Chondrocyte (in vitro differentiated cells): Measurements from ENCODE around the gene ERFE. TPM values are rescaled to one million over a fixed set of nuclear protein-coding genes. Genes with fewer than 3 reads are reported as not detected.
A peak's percentile ranks its signal among the peaks of the same experiment; 100 is the strongest.

Experiments used
- DNase-seq: peaks from one replicate; pipeline ENCODE4 v3.0.0; 2021; ENCODE audit warnings: mixed read lengths, low spot score
- H3K27ac Mint-ChIP-seq: one replicate; pipeline ENCODE4 v1.8.0; 2021; ENCODE audit warnings: mild to moderate bottlenecking, moderate library complexity, mixed read lengths; ENCODE audit not compliant: unreplicated experiment
- H3K27me3 Mint-ChIP-seq: 2 replicates; pipeline ENCODE4 v1.8.0; 2021; ENCODE audit warnings: low read depth, mixed read lengths
- H3K36me3 Mint-ChIP-seq: 2 replicates; pipeline ENCODE4 v1.8.0; 2021; ENCODE audit warnings: low read depth, mixed read lengths
- H3K4me1 Mint-ChIP-seq: 2 replicates; pipeline ENCODE4 v1.8.0; 2021; ENCODE audit warnings: low read depth, mild to moderate bottlenecking, mixed read lengths
- H3K4me3 Mint-ChIP-seq: one replicate; pipeline ENCODE4 v1.8.0; 2021; ENCODE audit warnings: mild to moderate bottlenecking, moderate library complexity, mixed read lengths; ENCODE audit not compliant: unreplicated experiment
- H3K9me3 Mint-ChIP-seq: 2 replicates; pipeline ENCODE4 v1.8.0; 2021; ENCODE audit warnings: low read depth, mixed read lengths
- total RNA-seq: library from RNA; stranded (reverse); gene quantifications from 3 replicates; pipeline ENCODE4 v1.2.1, GENCODE V29; 2021
- TF ChIP-seq, protein P1 (sequence below): fragments of 200-600 bp; sonication (generic); IDR thresholded peaks from 2 replicates; pipeline ENCODE4 v1.5.0; 2021; ENCODE audit warnings: antibody characterized with exemption, mild to moderate bottlenecking, moderate library complexity

Gene ERFE
- total RNA-seq, 1 donor from 2014 or later: 10.3 TPM

DNA sequence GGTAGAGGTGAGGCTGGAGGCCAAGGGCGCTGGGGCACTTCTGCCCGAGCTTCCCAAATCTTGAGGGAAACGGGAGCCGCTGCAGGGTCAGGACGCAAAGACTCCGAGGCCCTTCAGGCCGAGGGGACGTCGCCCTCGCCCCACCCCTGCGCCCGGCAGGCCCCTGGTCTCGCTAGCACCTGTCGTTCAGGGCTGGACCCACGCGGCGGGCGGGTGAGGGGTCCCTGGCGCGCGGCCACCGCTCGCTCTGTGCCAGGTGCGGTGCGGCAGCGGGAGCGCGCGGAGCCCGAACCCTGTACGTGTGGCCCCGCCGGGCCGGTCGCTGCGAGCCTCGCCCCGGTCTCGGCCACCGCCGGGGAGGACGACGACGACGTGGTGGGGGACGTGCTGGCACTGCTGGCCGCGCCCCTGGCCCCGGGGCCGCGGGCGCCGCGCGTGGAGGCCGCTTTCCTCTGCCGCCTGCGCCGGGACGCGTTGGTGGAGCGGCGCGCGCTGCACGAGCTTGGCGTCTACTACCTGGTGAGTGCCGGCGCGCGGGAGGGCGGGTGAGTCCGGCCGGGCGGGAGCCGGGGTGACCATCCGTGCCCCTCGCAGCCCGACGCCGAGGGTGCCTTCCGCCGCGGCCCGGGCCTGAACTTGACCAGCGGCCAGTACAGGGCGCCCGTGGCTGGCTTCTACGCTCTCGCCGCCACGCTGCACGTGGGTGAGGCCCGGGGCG is 4.9 kb downstream of the ERFE start:
- H3K27ac Mint-ChIP-seq: peak overlapping the region; percentile 70
- peak; percentile 91 for DNase-seq
- peaks cover 2% of the 10 kb centered on the region for H3K36me3 Mint-ChIP-seq
- H3K27me3 Mint-ChIP-seq: no peaks in the 10 kb centered on the region
- H3K4me3 Mint-ChIP-seq: peak overlapping the region; percentile 49
- peaks cover 31% of the 10 kb centered on the region for H3K4me1 Mint-ChIP-seq
- H3K9me3 Mint-ChIP-seq: no peaks in the 10 kb centered on the region
- TF ChIP-seq, protein P1, sequence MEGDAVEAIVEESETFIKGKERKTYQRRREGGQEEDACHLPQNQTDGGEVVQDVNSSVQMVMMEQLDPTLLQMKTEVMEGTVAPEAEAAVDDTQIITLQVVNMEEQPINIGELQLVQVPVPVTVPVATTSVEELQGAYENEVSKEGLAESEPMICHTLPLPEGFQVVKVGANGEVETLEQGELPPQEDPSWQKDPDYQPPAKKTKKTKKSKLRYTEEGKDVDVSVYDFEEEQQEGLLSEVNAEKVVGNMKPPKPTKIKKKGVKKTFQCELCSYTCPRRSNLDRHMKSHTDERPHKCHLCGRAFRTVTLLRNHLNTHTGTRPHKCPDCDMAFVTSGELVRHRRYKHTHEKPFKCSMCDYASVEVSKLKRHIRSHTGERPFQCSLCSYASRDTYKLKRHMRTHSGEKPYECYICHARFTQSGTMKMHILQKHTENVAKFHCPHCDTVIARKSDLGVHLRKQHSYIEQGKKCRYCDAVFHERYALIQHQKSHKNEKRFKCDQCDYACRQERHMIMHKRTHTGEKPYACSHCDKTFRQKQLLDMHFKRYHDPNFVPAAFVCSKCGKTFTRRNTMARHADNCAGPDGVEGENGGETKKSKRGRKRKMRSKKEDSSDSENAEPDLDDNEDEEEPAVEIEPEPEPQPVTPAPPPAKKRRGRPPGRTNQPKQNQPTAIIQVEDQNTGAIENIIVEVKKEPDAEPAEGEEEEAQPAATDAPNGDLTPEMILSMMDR: no peak

DNA sequence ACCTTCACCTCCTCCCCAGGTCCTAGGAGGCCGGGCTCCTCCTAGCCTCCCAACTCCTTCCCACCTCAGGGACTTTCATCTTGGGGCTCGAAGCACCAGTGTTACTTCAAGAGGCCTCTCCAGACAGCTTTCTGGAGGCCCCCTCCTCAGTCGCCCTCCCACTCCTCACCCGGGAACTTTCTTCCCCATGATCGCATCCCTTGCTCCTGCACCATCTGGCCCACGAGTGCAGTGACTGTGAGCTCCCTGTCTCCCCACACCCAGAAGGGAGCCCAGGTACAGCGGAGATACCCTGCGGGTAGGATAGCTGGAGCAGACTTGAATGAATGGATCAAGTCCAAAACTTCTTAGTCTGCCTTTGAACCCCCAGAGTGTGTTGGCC is 6.1 kb downstream of the ERFE start:
- peaks cover 2% of the 10 kb centered on the region for H3K36me3 Mint-ChIP-seq
- H3K4me3 Mint-ChIP-seq: peak overlapping the region; percentile 42
- no peaks in the 10 kb centered on the region for H3K27me3 Mint-ChIP-seq
- no peaks in the 10 kb centered on the region for H3K9me3 Mint-ChIP-seq
- TF ChIP-seq, protein P1: no peak
- peaks cover 38% of the 10 kb centered on the region for H3K4me1 Mint-ChIP-seq
- peak overlapping the region; percentile 42 for H3K27ac Mint-ChIP-seq
- peak; percentile 72 for DNase-seq

DNA sequence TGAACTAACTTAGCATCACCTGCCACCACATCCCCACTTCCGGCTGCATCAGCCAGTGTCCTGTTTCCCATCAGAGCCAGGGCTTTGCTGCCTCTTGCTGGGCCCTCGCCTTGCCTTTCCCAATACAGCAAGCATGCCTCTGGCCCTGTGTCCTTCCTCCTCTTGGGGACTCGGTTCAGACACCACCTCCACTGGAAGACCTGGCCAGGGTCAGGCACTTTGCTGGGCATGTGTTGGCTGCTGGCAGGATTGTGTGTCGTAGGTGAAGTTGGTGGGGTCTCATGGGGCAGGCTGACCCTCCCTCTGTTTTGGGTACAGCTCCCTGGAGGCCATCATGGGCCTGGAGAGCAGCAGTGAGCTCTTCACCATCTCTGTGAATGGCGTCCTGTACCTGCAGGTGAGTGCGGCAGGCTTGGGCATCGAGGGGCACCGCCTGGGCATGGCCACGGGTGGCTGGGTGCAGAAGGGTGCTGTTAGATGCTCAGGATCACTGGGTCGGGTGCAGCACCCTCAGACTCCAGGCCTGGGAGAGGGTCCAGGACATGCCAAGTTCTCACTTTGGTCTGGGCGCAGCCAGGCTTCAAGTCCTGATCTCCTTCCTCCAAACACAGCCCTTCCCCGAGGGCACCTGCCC is 6.6 kb downstream of the ERFE start:
- peaks cover 5% of the 10 kb centered on the region for H3K36me3 Mint-ChIP-seq
- no peaks in the 10 kb centered on the region for H3K27me3 Mint-ChIP-seq
- peaks cover 43% of the 10 kb centered on the region for H3K4me1 Mint-ChIP-seq
- TF ChIP-seq, protein P1: no peak
- H3K4me3 Mint-ChIP-seq: peak overlapping the region; percentile 42
- peak; percentile 73 for DNase-seq
- H3K9me3 Mint-ChIP-seq: no peaks in the 10 kb centered on the region
- H3K27ac Mint-ChIP-seq: peak overlapping the region; percentile 42

DNA sequence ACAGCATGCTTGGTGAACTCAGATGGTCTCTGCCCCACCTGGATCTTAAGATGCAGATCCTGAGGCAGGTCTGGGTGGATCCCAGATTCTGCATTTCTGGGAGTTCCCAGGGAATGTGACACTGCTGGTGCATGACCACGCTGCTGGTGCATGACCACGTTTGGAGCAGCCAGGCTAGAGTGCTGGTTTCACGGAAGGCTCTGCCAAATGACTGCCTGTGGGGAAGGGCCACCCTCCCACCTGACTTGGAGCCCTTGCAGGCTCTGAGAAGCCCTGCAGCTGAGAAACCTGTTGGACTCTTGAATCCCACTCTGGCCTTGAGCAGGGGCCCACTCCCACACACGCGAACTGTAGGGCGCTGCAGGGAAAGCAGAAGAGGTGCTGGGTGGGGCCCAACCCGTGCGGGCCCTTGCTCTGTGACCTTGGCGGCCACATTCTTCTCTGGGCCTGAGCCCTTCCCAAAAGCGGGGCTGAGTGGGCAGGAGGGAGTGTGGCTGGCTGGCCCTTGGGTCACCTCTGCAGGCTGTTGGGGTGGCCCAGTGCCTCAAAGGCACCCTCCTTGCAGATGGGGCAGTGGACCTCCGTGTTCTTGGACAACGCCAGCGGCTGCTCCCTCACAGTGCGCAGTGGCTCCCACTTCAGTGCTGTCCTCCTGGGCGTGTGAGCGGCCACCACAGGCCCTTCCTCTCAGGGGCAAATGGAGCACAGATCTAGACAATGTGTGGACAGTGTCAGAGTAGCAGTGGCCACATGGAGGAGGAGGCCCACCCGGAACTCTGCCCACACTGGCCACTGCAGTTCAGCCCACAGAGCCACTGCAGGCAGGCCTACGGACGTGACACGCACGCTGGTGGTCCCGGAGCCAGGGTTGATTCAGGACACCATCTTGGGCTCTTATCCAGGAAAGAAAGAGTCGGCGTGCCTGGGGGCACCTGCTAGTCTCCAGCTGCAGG is 7.9 kb downstream of the ERFE start:
- peak; percentile 65 for DNase-seq
- TF ChIP-seq, protein P1: no peak
- H3K36me3 Mint-ChIP-seq: peaks cover 8% of the 10 kb centered on the region
- peak overlapping the region; percentile 36 for H3K27ac Mint-ChIP-seq
- H3K27me3 Mint-ChIP-seq: no peaks in the 10 kb centered on the region
- peaks cover 49% of the 10 kb centered on the region for H3K4me1 Mint-ChIP-seq
- no peaks in the 10 kb centered on the region for H3K9me3 Mint-ChIP-seq
- H3K4me3 Mint-ChIP-seq: no peak overlapping the region

DNA sequence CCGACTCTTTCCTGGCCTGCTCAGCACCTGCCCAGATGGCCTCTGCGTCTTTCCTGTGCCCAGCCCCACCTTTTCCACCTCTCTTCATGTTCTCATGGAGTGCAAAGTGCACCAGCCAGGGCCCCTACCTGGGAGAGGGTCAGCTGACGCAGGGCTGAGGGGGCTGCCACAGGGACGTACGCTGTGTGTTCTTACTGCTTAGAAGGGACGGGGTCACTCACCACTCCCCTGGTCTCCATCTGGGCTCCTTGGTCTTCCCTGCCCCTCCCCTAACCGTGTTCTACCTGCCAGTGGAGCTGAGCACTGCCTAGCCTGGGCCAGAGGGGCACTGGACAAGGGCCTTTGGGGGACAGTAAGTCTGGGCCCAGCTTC is 8.6 kb downstream of the ERFE start:
- Mint-ChIP-seq H3K36me3 (peaks cover 12% of the 10 kb centered on the region), H3K27me3 (no peaks in the 10 kb centered on the region), H3K27ac (no peak overlapping the region), H3K4me3 (no peak overlapping the region), H3K9me3 (no peaks in the 10 kb centered on the region), H3K4me1 (peaks cover 55% of the 10 kb centered on the region)
- TF ChIP-seq, protein P1: no peak
- peak; percentile 56 for DNase-seq
